Activated CD8-positive, alpha-beta memory T cell treated with anti-CD3 and anti-CD28 coated beads, Interleukin-2, amount 50 U/mL, for 1 hour (primary cell): ENCODE measurements around the gene SLC25A5.
"Not testable (repeated sequence)": the region's sequence is repeated elsewhere in the genome, so short reads cannot be mapped to it uniquely, and the experiment has no call there.

Experiments used
- DNase-seq: peaks from one replicate; pipeline ENCODE4 v3.0.0-alpha.2; 2020; ENCODE audit errors: extremely low read depth

SLC25A5 gene

GRCh38 chrX:119477812-119478232 lies 9.6 kb downstream of the SLC25A5 start:
- DNase-seq: no peak

- no peak for DNase-seq
Observed at GRCh38 chrX:119478504-119478903, 10.3 kb downstream of the SLC25A5 start.

- no peak for DNase-seq
Observed at GRCh38 chrX:119479845-119480244, 11.6 kb downstream of the SLC25A5 start.

GRCh38 chrX:119481323-119481801 lies 13.1 kb downstream of the SLC25A5 start:
- DNase-seq: no peak

- DNase-seq: no peak
Observed at GRCh38 chrX:119482041-119482440, 13.8 kb downstream of the SLC25A5 start.

- no peak for DNase-seq
Observed at GRCh38 chrX:119482481-119483480, 14.5 kb downstream of the SLC25A5 start.

- DNase-seq: no peak
Observed at GRCh38 chrX:119486745-119487144, 18.5 kb downstream of the SLC25A5 start.

- DNase-seq: not testable (repeated sequence)
Observed at GRCh38 chrX:119487766-119488165, 19.5 kb downstream of the SLC25A5 start.

GRCh38 chrX:119488749-119489148 lies 20.5 kb downstream of the SLC25A5 start:
- DNase-seq: no peak

- DNase-seq: no peak
Observed at GRCh38 chrX:119489212-119490074, 21.2 kb downstream of the SLC25A5 start.

GRCh38 chrX:119492463-119492862 lies 24.2 kb downstream of the SLC25A5 start:
- DNase-seq: no peak

GRCh38 chrX:119493851-119494495 lies 25.7 kb downstream of the SLC25A5 start:
- not testable (repeated sequence) for DNase-seq

GRCh38 chrX:119495734-119496726 lies 27.8 kb downstream of the SLC25A5 start:
- no peak for DNase-seq

GRCh38 chrX:119497185-119497584 lies 28.9 kb downstream of the SLC25A5 start:
- no peak for DNase-seq

GRCh38 chrX:119500061-119500800 lies 32.0 kb downstream of the SLC25A5 start:
- no peak for DNase-seq

GRCh38 chrX:119501511-119502148 lies 33.4 kb downstream of the SLC25A5 start:
- DNase-seq: no peak

GRCh38 chrX:119502727-119503483 lies 34.7 kb downstream of the SLC25A5 start:
- DNase-seq: no peak

- no peak for DNase-seq
Observed at GRCh38 chrX:119503484-119503861, 35.2 kb downstream of the SLC25A5 start.

- not testable (repeated sequence) for DNase-seq
Observed at GRCh38 chrX:119505145-119505544, 36.9 kb downstream of the SLC25A5 start.
